RKO (cell line): ENCODE results near the gene PCP4.
"Not testable (repeated sequence)": the region's sequence is repeated elsewhere in the genome, so short reads cannot be mapped to it uniquely, and the experiment has no call there.

Experiments used
- DNase-seq: peaks from one replicate; pipeline ENCODE4 v3.0.0-alpha.2; 2016; ENCODE audit warnings: low spot score

PCP4 gene

GRCh38 chr21:39866093-39866492 lies 1.1 kb upstream of the PCP4 start:
- no peak for DNase-seq

DNA sequence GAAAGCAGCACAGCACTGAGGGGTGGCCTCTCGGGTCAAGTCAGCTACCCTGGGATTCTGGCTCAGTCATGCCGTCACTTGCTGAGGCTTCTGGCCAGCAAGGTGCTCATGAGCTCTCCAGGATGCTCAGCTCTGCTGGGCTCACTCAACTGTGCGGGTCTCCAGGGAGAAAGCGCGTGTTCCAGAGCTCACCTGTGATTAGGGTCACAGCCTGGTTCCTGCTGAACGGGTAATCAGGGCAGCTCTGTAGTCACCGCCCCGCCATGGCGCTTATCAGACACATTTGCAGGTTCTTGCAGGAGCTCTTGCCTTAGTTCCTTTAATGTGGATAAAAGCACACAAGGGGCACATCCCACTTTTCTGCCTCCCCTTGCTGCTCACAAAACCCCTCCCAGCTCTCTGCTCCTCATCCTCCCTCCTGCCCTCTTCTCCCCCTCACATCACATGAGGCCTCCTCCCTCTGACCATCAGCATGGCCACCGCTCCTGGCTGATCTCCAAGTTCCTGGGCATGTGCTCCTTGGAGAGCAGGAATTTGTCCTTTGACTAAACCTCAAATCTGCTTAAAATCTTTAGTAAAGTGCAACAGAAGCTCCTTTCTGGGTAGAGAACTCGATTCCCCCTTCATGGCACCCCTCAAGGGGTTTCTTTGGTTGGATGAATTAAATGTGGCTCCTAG lies 2.0 kb downstream of the PCP4 start:
- DNase-seq: no peak

DNA sequence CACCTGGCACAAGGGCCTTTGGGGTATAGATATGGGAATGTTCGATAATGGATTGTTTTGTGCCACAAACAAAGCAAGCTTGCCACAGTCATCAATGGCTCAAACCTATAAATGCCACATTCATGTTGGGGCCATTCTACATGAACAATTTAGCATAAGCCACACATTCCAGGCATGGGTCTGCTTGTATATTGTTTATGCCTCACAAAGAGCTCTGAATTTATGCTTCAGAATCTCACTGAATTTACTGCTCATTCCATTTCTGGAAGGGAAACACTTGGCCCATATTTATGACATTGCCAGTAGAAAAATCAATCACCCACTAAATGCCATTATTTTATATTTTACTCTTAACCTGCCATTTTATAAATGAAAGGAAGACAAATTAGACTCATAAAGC lies 6.4 kb downstream of the PCP4 start:
- no peak for DNase-seq

GRCh38 chr21:39874206-39874605 lies 7.0 kb downstream of the PCP4 start:
- no peak for DNase-seq

DNA sequence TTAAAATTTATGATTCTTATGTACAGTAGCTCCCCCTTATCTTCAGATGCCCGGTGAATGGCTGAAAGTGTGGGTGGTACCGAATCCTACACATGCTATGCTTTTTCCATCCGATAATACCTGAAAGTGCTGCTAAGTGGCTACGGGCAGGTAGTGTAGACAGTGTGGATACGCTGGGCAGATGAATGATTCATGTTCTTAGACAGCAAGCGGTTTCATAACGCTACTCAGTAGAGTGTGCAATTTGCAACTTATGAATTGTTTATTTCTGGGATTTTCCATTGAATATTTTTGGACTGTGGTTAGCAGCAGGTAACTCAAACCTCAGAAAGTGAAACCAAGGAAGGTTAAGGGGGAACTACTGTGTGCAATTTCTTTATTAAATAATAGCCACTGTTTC lies 7.5 kb downstream of the PCP4 start:
- no peak for DNase-seq

GRCh38 chr21:39881661-39882060 lies 14.4 kb downstream of the PCP4 start:
- DNase-seq: no peak

GRCh38 chr21:39882151-39882838 lies 15.1 kb downstream of the PCP4 start:
- no peak for DNase-seq

- no peak for DNase-seq
These were observed 15.6 kb downstream of the PCP4 start for GRCh38 chr21:39882839-39883195.

DNA sequence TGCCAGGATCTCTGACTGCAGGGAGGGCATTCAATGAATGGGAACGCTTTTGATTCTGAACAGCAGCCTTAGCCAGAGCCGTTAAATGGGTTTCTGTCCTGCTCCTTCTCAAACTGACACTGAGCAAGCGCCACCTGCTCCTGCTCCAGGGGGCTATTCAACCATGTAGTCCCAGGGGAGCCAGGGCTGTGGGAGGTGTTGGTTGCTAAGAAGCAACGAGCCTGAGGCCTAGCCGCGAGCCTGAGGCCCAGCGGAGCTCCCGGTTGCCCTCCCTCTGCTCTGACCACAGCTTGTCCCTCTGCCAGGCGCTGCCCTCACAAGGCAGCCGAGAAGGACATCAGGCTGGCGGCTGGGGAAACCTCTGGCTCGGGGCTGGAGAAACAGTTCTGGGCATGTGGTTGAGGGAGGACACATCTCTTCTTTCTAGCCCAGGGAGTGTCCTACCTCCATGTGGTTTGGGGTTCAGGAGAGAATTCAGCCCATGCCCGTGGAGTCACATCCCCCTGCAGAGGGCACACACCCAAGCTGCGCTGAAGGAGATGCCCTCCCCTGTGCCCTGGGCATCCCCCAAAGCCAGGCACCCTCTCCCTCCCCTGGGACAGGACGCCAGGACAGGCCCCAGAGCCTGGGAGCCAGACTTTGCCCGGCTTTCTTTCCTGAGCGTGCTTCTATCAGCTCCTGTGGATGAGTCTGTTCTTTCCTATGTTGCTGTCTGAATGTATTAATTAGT lies 18.0 kb downstream of the PCP4 start:
- DNase-seq: no peak

DNA sequence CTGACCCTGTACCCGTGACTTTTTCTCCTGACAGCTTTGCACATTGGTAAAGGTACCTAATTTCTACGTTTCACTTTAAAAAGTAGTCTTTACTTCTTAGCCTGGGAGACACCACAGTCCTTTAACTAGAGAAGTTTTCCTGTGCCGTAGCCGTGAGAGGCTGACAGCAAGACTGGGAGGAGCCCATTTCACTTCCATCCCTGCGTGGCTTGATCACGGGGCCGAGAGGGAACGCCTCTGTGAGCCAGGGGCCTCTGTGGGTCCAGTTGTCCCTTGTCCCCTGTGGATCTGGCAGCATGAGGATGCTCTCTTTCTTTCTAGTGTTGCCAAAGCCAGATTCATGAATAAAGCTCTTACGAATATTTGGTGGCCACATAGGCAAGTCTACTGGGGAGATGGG lies 21.6 kb downstream of the PCP4 start:
- no peak for DNase-seq

GRCh38 chr21:39891111-39891510 lies 23.9 kb downstream of the PCP4 start:
- DNase-seq: no peak

GRCh38 chr21:39891863-39892262 lies 24.6 kb downstream of the PCP4 start:
- not testable (repeated sequence) for DNase-seq

- DNase-seq: no peak
These were observed 33.3 kb downstream of the PCP4 start for GRCh38 chr21:39900491-39900890.

DNA sequence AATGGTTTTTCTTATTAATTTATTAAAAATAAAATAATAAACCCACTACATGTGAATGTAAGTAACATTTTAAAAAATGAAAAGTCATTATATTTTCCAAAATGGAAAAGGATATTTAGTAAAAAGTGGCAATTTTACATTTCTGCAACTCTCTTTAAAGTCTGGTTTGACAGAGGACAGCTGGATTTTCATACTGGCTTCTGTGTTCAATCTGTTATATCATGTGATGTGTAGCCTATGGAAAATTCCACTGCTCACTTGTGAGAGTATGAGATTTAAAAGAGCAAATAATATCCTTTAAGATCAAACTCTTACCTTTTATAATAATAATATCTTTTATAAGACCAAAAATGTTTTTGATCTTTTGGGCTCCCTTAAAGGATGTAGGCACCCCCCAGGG lies 33.7 kb downstream of the PCP4 start:
- DNase-seq: no peak

DNA sequence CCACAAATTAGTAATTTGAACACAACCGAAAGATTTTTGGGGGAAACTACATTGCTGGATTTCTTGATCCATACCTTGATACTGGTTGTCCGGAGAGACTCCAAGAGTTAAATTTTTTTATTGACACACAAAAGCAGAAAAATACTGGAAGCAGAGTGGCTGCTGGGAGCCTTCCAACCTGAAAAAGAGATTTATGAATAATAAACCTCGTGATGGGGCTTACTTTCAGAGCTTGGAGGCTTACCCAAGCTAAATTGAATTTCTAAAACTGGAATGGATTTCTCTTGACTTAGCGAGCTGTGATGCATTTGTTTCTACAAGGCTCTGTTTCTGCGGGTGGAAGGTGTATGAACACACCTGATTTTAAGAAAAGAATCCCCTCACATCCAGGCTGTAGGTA lies 35.7 kb downstream of the PCP4 start:
- no peak for DNase-seq

DNA sequence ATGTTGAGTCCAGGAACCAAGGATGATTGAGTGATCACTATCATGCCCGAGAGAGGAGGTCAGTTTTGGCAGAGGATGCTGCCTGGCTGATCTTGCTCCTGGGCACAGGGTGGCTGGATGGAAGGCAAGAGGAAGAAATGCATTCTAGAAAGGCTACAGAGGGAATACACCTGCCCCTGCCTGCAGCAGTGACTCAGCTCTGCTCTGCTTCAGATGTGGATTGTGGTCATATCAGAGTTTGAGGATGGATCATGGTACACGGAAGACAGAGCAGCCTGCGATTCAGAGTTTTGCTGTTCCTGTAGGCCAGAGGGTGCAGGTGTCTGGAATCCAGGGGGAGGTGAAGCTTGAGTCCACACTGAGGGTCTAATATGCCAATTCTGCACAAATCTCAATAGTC lies 37.2 kb downstream of the PCP4 start:
- no peak for DNase-seq

DNA sequence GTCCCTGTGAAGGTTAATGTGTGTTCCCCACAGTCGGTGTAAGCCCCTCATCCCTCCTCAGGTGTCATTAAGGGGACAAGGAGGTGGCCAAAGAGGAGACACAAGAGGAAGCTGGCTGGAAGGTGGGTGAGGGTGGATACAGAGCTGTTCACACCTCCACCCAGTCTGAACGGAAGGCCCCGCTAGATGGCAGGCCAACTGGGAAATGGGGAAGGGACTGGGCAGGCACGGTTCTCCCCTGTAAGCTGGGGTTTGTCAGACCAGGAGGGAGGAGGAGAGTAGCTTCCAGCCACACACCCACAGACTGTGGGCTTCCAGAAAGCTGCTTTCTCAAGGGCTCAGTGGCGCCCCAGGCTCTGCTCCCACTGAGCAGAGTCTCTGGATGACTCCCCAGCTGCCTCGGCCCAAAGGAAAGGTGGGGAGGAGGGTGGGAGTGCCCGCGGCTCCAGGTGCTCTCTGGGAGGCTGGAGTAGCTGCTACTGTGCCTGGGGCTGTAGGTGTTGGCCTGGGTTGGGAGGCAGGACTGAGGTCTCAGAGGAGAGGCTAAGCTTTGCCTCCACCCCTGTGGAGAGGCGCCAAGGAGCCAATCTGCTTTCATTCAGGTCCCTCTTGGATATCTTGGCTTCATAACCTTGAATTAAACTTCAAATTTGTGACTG lies 41.2 kb downstream of the PCP4 start:
- no peak for DNase-seq

- no peak for DNase-seq
These were observed 44.3 kb downstream of the PCP4 start for GRCh38 chr21:39911286-39912199.

GRCh38 chr21:39913706-39914305 lies 46.6 kb downstream of the PCP4 start:
- no peak for DNase-seq

- DNase-seq: no peak
These were observed 48.6 kb downstream of the PCP4 start for GRCh38 chr21:39915881-39916280.

- no peak for DNase-seq
These were observed 51.3 kb downstream of the PCP4 start for GRCh38 chr21:39918558-39918957.
